Stimulated activated CD4-positive, alpha-beta T cell treated with anti-CD3 and anti-CD28 coated beads, Interleukin-12 subunit alpha, Interleukin-12 subunit beta, amount 100 ng/mL, for 4 hours (primary cell): Measurements from ENCODE around the gene GRM1.

ENCODE experiments used
- DNase-seq: peaks from one replicate; pipeline ENCODE4 v3.0.0-alpha.2; 2020

GRM1 gene

GRCh38 chr6:146397638-146398037, 368.8 kb downstream of the GRM1 start:
- no peak for DNase-seq

- DNase-seq = no peak
Measured at GRCh38 chr6:146402476-146402875, 373.6 kb downstream of the GRM1 start.

- no peak for DNase-seq
Measured at GRCh38 chr6:146408583-146408982, 379.7 kb downstream of the GRM1 start.

GRCh38 chr6:146410851-146411595, 382.2 kb downstream of the GRM1 start:
- DNase-seq = no peak

- DNase-seq = no peak
Measured at GRCh38 chr6:146419576-146419975, 390.7 kb downstream of the GRM1 start.

GRCh38 chr6:146420255-146420654, 391.4 kb downstream of the GRM1 start:
- DNase-seq = no peak

- DNase-seq = no peak
Measured at GRCh38 chr6:146422789-146423375, 394.0 kb downstream of the GRM1 start.

- no peak for DNase-seq
Measured at GRCh38 chr6:146423452-146423851, 394.6 kb downstream of the GRM1 start.

GRCh38 chr6:146426516-146426915, 397.7 kb downstream of the GRM1 start:
- DNase-seq = no peak

GRCh38 chr6:146429831-146430230, 401.0 kb downstream of the GRM1 start:
- DNase-seq = no peak

GRCh38 chr6:146433881-146434731, 405.2 kb downstream of the GRM1 start:
- no peak for DNase-seq

- no peak for DNase-seq
Measured at GRCh38 chr6:146434732-146435390, 406.0 kb downstream of the GRM1 start.

GRCh38 chr6:146441907-146442306, 413.0 kb downstream of the GRM1 start:
- DNase-seq = no peak

GRCh38 chr6:146444189-146444588, 415.3 kb downstream of the GRM1 start:
- DNase-seq = no peak

GRCh38 chr6:146445233-146445632, 416.4 kb downstream of the GRM1 start:
- no peak for DNase-seq

GRCh38 chr6:146456886-146457285, 428.0 kb downstream of the GRM1 start:
- no peak for DNase-seq

GRCh38 chr6:146460941-146461340, 432.1 kb downstream of the GRM1 start:
- DNase-seq = no peak

- no peak for DNase-seq
Measured at GRCh38 chr6:146470091-146470770, 441.4 kb downstream of the GRM1 start.

- DNase-seq = no peak
Measured at GRCh38 chr6:146472918-146473317, 444.1 kb downstream of the GRM1 start.

- no peak for DNase-seq
Measured at GRCh38 chr6:146481527-146481926, 452.7 kb downstream of the GRM1 start.

GRCh38 chr6:146484411-146484810, 455.5 kb downstream of the GRM1 start:
- no peak for DNase-seq
